Measurements from ENCODE around the gene APOD. TPM values are rescaled to one million over a fixed set of nuclear protein-coding genes. Genes with fewer than 3 reads are reported as not detected.
"Not testable (repeated sequence)": the region's sequence is repeated elsewhere in the genome, so short reads cannot be mapped to it uniquely, and the experiment has no call there.

APOD gene
- total and polyA plus RNA-seq, 2 of the 4 experiments (the other 2 are of a cell fraction): 0.36 TPM; not detected in 1

GRCh38 chr3:195632046-195632445, 48.3 kb upstream of the APOD start:
- H2BK5ac ChIP-seq (ENCODE audit: low read depth, low read length, poor library complexity, severe bottlenecking); H3K23ac ChIP-seq (ENCODE audit: low read depth, low read length); H2BK20ac ChIP-seq (ENCODE audit: low read depth, low read length); H4K8ac ChIP-seq (ENCODE audit: low read depth in 2 of 2, low read length in 2 of 2); H3K79me1 ChIP-seq (ENCODE audit: low read depth in 1 of 2, low read length in 2 of 2); ATAC-seq (ENCODE audit: low read depth); dilution Hi-C loops (cut with HindIII; ENCODE audit: low sequenced_read_pairs, unreplicated experiment); H3K36me3 ChIP-seq (ENCODE audit: control insufficient read depth, insufficient read depth, low read length); H3K4ac ChIP-seq (ENCODE audit: low read depth, low read length); H3K56ac ChIP-seq (ENCODE audit: extremely low read depth, insufficient read depth, low read length); in situ Hi-C loops (cut with MboI; ENCODE audit: low sequenced_read_pairs); CTCF ChIA-PET; POLR2A ChIA-PET (ENCODE audit: unreplicated experiment); H3K14ac ChIP-seq (replicated peaks; ENCODE audit: low read depth, low read length); H2AK5ac ChIP-seq (ENCODE audit: low read depth, low read length); H3K4me1 ChIP-seq (ENCODE audit: control insufficient read depth, insufficient read depth, low read length); DNase-seq; H4K5ac ChIP-seq (ENCODE audit: low read depth, low read length); H2BK120ac ChIP-seq (ENCODE audit: low read depth, low read length); H2AFZ ChIP-seq (replicated peaks; ENCODE audit: low read length, poor library complexity); H3K4me2 ChIP-seq (ENCODE audit: low read depth, low read length); H2AK9ac ChIP-seq (replicated peaks; ENCODE audit: low read depth, low read length, poor library complexity); H3K9ac ChIP-seq (ENCODE audit: low read depth, low read length); H3K18ac ChIP-seq (ENCODE audit: low read depth, low read length); H3K9me3 ChIP-seq (ENCODE audit: control insufficient read depth, insufficient read depth, low read length); H3K9me1 ChIP-seq (ENCODE audit: insufficient read depth, low read length); H3K27ac ChIP-seq (ENCODE audit: insufficient read depth, low read length); H4K20me1 ChIP-seq (ENCODE audit: insufficient read depth, low read length); H2BK15ac ChIP-seq (ENCODE audit: low read depth, low read length); intact Hi-C loops (cut with micrococcal nuclease); BruUV-seq (replicated peaks); H4K91ac ChIP-seq (ENCODE audit: insufficient read depth, low read depth, low read length); H3K4me3 ChIP-seq (ENCODE audit: insufficient read depth, low read depth, low read length): not testable (repeated sequence)
- H3K27me3 ChIP-seq (ENCODE audit: control insufficient read depth, insufficient read depth, low read length): peaks cover 18% of the 10 kb centered on the region
- 100% methylated on average over 2 of the region's 20 CpGs; no CpG with 5 or more reads in 1 of the 2 experiments for WGBS, 2 experiments (ENCODE audit: extremely low coverage in 2 of 2, insufficient read length in 1 of 2)

GRCh38 chr3:195630938-195631495, 47.3 kb upstream of the APOD start:
- H3K4me2 ChIP-seq (ENCODE audit: low read depth, low read length); H3K14ac ChIP-seq (replicated peaks; ENCODE audit: low read depth, low read length); H3K36me3 ChIP-seq (ENCODE audit: control insufficient read depth, insufficient read depth, low read length); H3K27ac ChIP-seq (ENCODE audit: insufficient read depth, low read length); H3K9me3 ChIP-seq (ENCODE audit: control insufficient read depth, insufficient read depth, low read length); H3K4me3 ChIP-seq (ENCODE audit: insufficient read depth, low read depth, low read length); DNase-seq; H4K91ac ChIP-seq (ENCODE audit: insufficient read depth, low read depth, low read length); intact Hi-C loops (cut with micrococcal nuclease); H4K8ac ChIP-seq (ENCODE audit: low read depth in 2 of 2, low read length in 2 of 2); H2AK5ac ChIP-seq (ENCODE audit: low read depth, low read length); H3K18ac ChIP-seq (ENCODE audit: low read depth, low read length); H3K56ac ChIP-seq (ENCODE audit: extremely low read depth, insufficient read depth, low read length); H2AK9ac ChIP-seq (replicated peaks; ENCODE audit: low read depth, low read length, poor library complexity); H3K79me1 ChIP-seq (ENCODE audit: low read depth in 1 of 2, low read length in 2 of 2); CTCF ChIA-PET; dilution Hi-C loops (cut with HindIII; ENCODE audit: low sequenced_read_pairs, unreplicated experiment); in situ Hi-C loops (cut with MboI; ENCODE audit: low sequenced_read_pairs); H3K9me1 ChIP-seq (ENCODE audit: insufficient read depth, low read length); H3K9ac ChIP-seq (ENCODE audit: low read depth, low read length); H2BK15ac ChIP-seq (ENCODE audit: low read depth, low read length); H2AFZ ChIP-seq (replicated peaks; ENCODE audit: low read length, poor library complexity); H2BK20ac ChIP-seq (ENCODE audit: low read depth, low read length); H3K4me1 ChIP-seq (ENCODE audit: control insufficient read depth, insufficient read depth, low read length); H3K23ac ChIP-seq (ENCODE audit: low read depth, low read length); H2BK5ac ChIP-seq (ENCODE audit: low read depth, low read length, poor library complexity, severe bottlenecking); H3K4ac ChIP-seq (ENCODE audit: low read depth, low read length); H4K20me1 ChIP-seq (ENCODE audit: insufficient read depth, low read length); ATAC-seq (ENCODE audit: low read depth); H4K5ac ChIP-seq (ENCODE audit: low read depth, low read length); H2BK120ac ChIP-seq (ENCODE audit: low read depth, low read length); POLR2A ChIA-PET (ENCODE audit: unreplicated experiment); BruUV-seq (replicated peaks): not testable (repeated sequence)
- WGBS, 2 experiments (ENCODE audit: extremely low coverage in 2 of 2, insufficient read length in 1 of 2): no CpG with 5 or more reads among the region's 13 CpGs
- H3K27me3 ChIP-seq (ENCODE audit: control insufficient read depth, insufficient read depth, low read length): peaks cover 18% of the 10 kb centered on the region

All from IMR-90 (cell line).